Activated T-helper 17 cell treated with anti-CD3 and anti-CD28 coated beads, Interleukin-2, amount 50 U/mL, for 72 hours (primary cell): ENCODE data around the gene PLCD1. TPM values are rescaled to one million over a fixed set of nuclear protein-coding genes. Genes with fewer than 3 reads are reported as not detected.
"Not testable (repeated sequence)": the region's sequence is repeated elsewhere in the genome, so short reads cannot be mapped to it uniquely, and the experiment has no call there.

Source experiments
- ATAC-seq: fragments of 150-1000 bp; cut with Tn5 transposase; replicated peaks from 2 replicates; pipeline ENCODE4 v1.10.0; 2021; ENCODE audit warnings: mild to moderate bottlenecking, moderate library complexity
- H3K27ac Mint-ChIP-seq: one replicate; pipeline ENCODE4 v1.8.0; 2022; ENCODE audit warnings: mixed read lengths
- H3K27me3 Mint-ChIP-seq: one replicate; pipeline ENCODE4 v1.8.0; 2022; ENCODE audit warnings: mixed read lengths
- H3K36me3 Mint-ChIP-seq: one replicate; pipeline ENCODE4 v1.8.0; 2022; ENCODE audit warnings: low read depth, mild to moderate bottlenecking, mixed read lengths
- H3K4me1 Mint-ChIP-seq: one replicate; pipeline ENCODE4 v1.8.0; 2022; ENCODE audit warnings: mixed read lengths
- H3K4me3 Mint-ChIP-seq: one replicate; pipeline ENCODE4 v1.8.0; 2022; ENCODE audit warnings: mild to moderate bottlenecking, mixed read lengths
- H3K9me3 Mint-ChIP-seq: one replicate; pipeline ENCODE4 v1.8.0; 2022; ENCODE audit warnings: mixed read lengths
- total RNA-seq, 2 donors: library from RNA; stranded (reverse); gene quantifications; one replicate each; pipeline ENCODE4 v1.2.3, GENCODE V29; 2022

Gene PLCD1
- total RNA-seq, 2 donors from 2014 or later: 17.7 to 24.4 TPM

DNA sequence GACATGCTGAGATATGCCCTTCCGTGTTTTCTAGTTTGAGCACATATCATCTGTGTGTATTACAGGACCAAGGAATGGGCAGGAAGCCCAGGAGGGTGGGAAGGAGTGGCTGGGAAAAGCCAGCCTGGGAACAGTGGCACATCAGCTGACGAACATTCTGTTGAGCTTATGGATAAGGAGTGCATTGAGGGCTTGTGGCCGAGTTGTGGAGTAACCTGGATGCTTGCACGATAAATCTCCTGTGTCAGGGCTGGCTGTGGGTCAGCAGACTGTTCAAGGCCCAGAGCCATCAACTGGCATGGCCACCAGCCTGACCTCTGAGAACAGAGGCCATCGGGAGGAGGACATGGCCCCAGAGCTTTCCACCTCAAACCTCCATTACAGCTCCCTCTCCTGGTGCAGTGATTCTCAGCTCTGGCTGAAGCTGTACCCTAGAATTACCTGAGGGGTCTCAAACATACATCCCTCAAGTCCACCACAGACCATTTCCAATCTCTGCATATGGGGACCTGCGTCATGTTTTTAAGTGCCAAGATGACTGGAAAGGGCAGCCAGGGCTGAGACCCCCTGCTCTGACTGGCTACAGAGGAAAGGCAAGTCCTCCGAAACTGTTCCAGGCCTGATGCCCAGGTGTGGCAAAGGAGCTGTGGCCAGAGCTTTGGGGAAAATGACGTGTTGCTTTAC is 43.7 kb downstream of the PLCD1 start:
- no peaks in the 10 kb centered on the region for H3K4me1 Mint-ChIP-seq
- H3K4me3 Mint-ChIP-seq: no peak overlapping the region
- no peaks in the 10 kb centered on the region for H3K27me3 Mint-ChIP-seq
- no peaks in the 10 kb centered on the region for H3K9me3 Mint-ChIP-seq
- no peak for ATAC-seq
- H3K27ac Mint-ChIP-seq: no peak overlapping the region
- no peaks in the 10 kb centered on the region for H3K36me3 Mint-ChIP-seq

DNA sequence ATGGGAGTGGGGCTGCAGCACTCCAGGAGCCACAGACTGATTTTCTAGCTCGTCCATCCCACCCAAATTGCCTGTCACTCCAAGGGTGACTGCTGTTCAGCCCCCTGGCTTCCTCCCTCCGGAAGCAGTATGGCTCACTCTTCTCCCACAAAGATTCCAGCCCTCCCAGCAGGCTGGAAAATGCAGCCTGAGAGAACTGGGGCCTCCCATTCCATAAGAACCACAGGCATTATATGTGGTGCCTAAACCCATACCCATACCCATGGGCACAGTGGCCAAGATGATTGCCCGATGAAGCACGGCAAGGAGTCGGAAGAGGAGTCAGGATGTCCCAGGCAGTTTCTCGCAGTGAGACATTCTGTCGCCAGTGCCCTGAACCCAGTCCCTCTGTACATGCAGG is 44.8 kb downstream of the PLCD1 start:
- Mint-ChIP-seq H3K9me3 (no peaks in the 10 kb centered on the region), H3K36me3 (no peaks in the 10 kb centered on the region), H3K27ac (no peak overlapping the region), H3K4me1 (no peaks in the 10 kb centered on the region), H3K27me3 (no peaks in the 10 kb centered on the region), H3K4me3 (no peak overlapping the region)
- no peak for ATAC-seq

GRCh38 chr3:37984051-37984450 is 45.4 kb downstream of the PLCD1 start:
- Mint-ChIP-seq H3K27ac (no peak overlapping the region), H3K4me1 (no peaks in the 10 kb centered on the region), H3K36me3 (no peaks in the 10 kb centered on the region), H3K4me3 (no peak overlapping the region), H3K9me3 (no peaks in the 10 kb centered on the region), H3K27me3 (no peaks in the 10 kb centered on the region)
- no peak for ATAC-seq

DNA sequence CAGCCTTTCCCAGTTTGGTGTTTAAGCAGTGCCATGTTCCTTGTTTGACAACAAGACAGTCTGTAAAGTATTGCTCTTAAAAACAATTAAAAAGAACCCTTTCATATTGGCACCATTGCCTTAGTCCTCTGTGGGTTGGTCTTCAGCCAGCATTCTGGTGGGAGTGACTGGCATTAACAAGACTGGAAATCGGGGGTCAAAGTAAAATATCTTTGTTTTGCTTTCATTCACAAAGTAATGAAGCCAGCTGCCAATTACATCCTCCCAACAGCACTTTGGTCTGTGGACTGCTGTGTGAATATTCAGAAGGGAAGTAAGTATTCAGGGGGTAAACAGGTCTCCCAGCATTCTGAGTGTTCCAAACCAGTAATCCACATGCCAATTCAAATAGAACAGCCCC is 47.1 kb downstream of the PLCD1 start:
- H3K36me3 Mint-ChIP-seq: no peaks in the 10 kb centered on the region
- H3K4me1 Mint-ChIP-seq: no peaks in the 10 kb centered on the region
- no peak overlapping the region for H3K4me3 Mint-ChIP-seq
- no peaks in the 10 kb centered on the region for H3K9me3 Mint-ChIP-seq
- no peak overlapping the region for H3K27ac Mint-ChIP-seq
- no peak for ATAC-seq
- no peaks in the 10 kb centered on the region for H3K27me3 Mint-ChIP-seq

- H3K4me3 Mint-ChIP-seq: no peak overlapping the region
These were observed 48.1 kb downstream of the PLCD1 start for GRCh38 chr3:37981348-37981664.

DNA sequence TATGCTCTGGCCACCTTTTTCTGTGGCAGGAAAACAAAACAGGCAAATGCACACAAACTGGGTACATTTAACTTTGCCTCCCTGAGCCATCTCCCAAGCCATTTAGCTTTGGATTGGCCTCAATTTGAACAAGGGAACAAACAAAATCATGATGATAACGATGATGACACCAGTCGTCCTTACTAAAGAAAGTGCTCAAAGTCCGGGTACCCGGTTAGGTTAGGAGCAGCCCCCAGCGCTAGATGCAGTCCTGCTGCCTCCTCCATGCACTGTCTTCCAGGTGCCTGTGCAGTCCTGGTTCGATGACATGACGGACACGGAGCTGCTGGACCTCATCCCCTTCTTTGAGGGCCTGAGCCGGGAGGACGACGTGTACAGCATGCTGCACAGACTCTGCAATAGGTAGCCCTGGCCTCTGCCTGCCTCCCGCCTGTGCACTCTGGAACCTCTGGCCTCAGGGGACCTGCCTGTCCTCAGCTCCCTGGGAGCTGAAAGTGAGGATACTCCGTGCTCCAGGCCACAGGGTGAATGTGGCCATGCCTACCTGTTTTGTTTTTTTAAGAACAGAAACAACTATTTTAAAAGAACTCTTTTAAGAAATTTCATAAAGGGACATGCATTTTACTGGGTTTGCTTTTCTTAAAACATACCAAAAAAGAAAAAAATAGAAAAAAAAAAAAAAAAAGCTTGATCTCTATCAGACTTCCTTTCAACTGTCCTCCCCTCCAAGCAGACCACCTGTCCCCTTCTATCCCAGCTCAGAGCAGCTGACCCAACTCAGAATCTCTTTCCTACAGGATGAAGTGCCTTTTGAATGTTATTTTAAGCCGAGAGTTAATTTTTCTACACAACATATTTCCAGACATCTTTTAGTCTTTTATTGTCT is 48.7 kb downstream of the PLCD1 start:
- ATAC-seq: no peak
- Mint-ChIP-seq H3K27ac (no peak overlapping the region), H3K27me3 (no peaks in the 10 kb centered on the region)

More at GRCh38 chr3:37981348-37981664, 48.1 kb downstream of the PLCD1 start:
- Mint-ChIP-seq H3K27ac (no peak overlapping the region), H3K27me3 (no peaks in the 10 kb centered on the region), H3K9me3 (no peaks in the 10 kb centered on the region), H3K36me3 (no peaks in the 10 kb centered on the region), H3K4me1 (no peaks in the 10 kb centered on the region)
- ATAC-seq: no peak

DNA sequence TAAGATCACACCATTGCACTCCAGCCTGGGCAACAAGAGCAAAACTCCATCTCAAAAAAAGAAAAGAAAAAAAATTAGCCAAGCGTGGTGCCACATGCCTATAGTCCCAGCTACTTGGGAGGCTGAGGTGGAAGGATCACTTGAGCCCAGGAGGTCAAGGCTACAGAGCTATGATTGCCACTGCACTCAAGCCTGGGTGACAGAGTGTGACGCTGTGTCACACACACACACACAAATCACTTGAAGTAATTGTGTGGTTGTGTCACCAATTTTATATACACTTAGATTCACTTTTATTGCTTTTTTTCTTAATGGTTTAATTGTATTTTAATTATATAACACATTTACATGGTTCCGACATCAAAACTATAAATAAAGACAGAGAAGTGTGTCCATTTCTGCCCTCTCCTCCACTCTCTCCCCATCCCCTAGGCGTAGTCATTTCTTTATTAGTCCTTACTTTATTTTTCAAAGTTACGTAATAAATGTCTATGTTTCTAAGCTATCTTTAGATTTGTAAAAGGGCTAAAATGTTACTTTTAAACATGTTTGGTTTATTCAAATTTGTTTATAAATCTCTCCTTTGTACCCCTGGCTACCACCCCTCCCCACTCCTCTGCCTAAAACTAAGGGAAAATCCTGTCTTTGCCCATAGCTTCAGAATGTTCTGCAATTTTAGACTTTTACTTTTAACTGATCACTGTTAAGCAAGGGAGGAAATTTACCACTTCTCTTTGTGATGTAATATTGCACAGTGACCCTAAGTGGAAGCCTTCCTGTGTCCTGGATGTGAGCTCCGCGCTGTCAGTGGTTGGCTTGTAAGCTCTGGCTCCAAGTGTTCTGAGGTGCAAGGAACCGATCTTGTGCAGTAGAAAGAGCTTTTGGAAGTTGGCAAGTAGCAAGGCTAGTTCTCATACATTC is 49.6 kb downstream of the PLCD1 start:
- no peaks in the 10 kb centered on the region for H3K36me3 Mint-ChIP-seq
- H3K4me1 Mint-ChIP-seq: peaks cover 2% of the 10 kb centered on the region
- no peak overlapping the region for H3K4me3 Mint-ChIP-seq
- H3K27ac Mint-ChIP-seq: no peak overlapping the region
- no peak for ATAC-seq
- no peaks in the 10 kb centered on the region for H3K27me3 Mint-ChIP-seq
- H3K9me3 Mint-ChIP-seq: no peaks in the 10 kb centered on the region

More for the DNA sequence above, 48.7 kb downstream of the PLCD1 start:
- Mint-ChIP-seq H3K9me3 (no peaks in the 10 kb centered on the region), H3K4me1 (no peaks in the 10 kb centered on the region), H3K4me3 (no peak overlapping the region), H3K36me3 (no peaks in the 10 kb centered on the region)

GRCh38 chr3:37974121-37975083 is 55.0 kb downstream of the PLCD1 start:
- peak; percentile 98 for ATAC-seq
- H3K9me3 Mint-ChIP-seq: no peaks in the 10 kb centered on the region
- no peaks in the 10 kb centered on the region for H3K36me3 Mint-ChIP-seq
- H3K4me3 Mint-ChIP-seq: no peak overlapping the region
- H3K27ac Mint-ChIP-seq: peak overlapping the region; percentile 19
- no peaks in the 10 kb centered on the region for H3K27me3 Mint-ChIP-seq
- peaks cover 5% of the 10 kb centered on the region for H3K4me1 Mint-ChIP-seq

DNA sequence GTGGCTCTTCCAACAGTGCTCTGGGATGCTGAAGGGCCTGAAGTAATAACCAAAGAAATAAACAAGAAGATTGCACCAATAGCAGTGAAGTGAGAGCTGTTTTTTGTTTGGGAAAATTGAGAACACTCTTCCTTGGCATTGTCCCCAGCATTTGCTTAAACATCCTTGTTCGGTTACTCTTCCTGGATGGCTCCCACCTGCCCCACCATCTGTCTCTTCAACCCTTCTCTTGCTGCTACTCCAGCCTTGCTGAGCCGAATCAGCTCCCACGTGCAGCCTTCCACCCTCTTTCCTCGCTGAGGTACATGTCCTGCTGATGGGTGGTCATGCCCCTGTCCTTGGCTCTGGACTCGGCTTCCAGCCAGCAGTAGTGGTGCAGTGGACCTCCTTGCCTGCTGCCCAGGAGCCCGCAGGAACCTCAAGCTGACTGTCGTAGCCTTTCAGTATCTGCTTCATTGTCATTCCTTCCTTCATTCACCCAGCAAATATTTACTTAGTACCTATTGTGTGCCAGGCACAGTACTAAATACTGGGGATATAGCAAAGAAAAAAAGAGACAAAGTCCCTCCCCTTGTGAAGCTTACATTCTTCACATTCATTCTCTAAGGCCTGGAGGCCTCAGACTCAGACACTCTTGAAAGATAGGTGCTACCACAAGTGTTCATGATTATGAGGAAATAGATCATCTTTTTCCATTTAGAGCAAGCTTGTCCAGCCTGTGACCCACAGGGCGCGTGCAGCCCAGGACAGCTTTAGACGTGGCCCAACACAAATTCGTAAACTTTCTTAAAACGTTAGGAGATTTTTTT is 56.0 kb downstream of the PLCD1 start:
- H3K27me3 Mint-ChIP-seq: no peaks in the 10 kb centered on the region
- no peak for ATAC-seq
- peaks cover 5% of the 10 kb centered on the region for H3K4me1 Mint-ChIP-seq
- no peaks in the 10 kb centered on the region for H3K36me3 Mint-ChIP-seq
- no peak overlapping the region for H3K4me3 Mint-ChIP-seq
- no peak overlapping the region for H3K27ac Mint-ChIP-seq
- no peaks in the 10 kb centered on the region for H3K9me3 Mint-ChIP-seq

DNA sequence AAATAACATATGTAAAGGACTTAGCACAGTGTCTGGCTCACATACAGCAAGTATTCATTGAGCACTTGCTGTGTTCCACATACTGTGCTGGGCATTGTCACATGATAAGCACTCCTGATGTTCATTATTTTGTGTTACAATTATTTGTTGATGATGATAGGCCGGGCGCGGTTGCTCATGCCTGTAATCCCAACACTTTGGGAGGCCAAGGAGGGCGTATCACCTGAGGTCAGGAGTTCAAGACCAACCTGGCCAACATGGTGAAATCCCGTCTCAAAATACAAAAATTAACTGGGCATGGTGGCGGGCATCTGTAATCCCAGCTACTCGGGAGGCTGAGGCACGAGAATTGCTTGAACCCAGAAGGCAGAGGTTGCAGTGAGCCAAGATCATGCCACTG is 57.4 kb downstream of the PLCD1 start:
- H3K27ac Mint-ChIP-seq, H3K4me3 Mint-ChIP-seq, H3K4me1 Mint-ChIP-seq, H3K36me3 Mint-ChIP-seq, ATAC-seq, H3K27me3 Mint-ChIP-seq, H3K9me3 Mint-ChIP-seq: not testable (repeated sequence)

- ATAC-seq: no peak
- Mint-ChIP-seq H3K27me3 (no peaks in the 10 kb centered on the region), H3K27ac (no peak overlapping the region), H3K9me3 (no peaks in the 10 kb centered on the region), H3K4me1 (peaks cover 5% of the 10 kb centered on the region), H3K36me3 (no peaks in the 10 kb centered on the region), H3K4me3 (no peak overlapping the region)
These were observed 58.0 kb downstream of the PLCD1 start for GRCh38 chr3:37971467-37971866.

- Mint-ChIP-seq H3K27ac (no peak overlapping the region), H3K9me3 (no peaks in the 10 kb centered on the region), H3K27me3 (no peaks in the 10 kb centered on the region), H3K4me3 (no peak overlapping the region), H3K4me1 (peaks cover 5% of the 10 kb centered on the region), H3K36me3 (no peaks in the 10 kb centered on the region)
- no peak for ATAC-seq
These were observed 58.6 kb downstream of the PLCD1 start for GRCh38 chr3:37970802-37971201.

- Mint-ChIP-seq H3K9me3 (no peaks in the 10 kb centered on the region), H3K4me3 (no peak overlapping the region), H3K27me3 (no peaks in the 10 kb centered on the region), H3K27ac (no peak overlapping the region), H3K36me3 (no peaks in the 10 kb centered on the region), H3K4me1 (peaks cover 2% of the 10 kb centered on the region)
- no peak for ATAC-seq
These were observed 59.8 kb downstream of the PLCD1 start for GRCh38 chr3:37969596-37970100.
